Measurements from ENCODE around the gene MORN1. TPM values are rescaled to one million over a fixed set of nuclear protein-coding genes. Genes with fewer than 3 reads are reported as not detected.
A peak's percentile ranks its signal among the peaks of the same experiment; 100 is the strongest.

The MORN1 gene
- total and polyA plus RNA-seq, 12 donors = 1.2 to 7.6 (median 5.2) TPM

- intact Hi-C loops (cut with DNase I) = no loop called here
- Histone ChIP-seq H3K4me3 (no peak overlapping the region), H3K27ac (no peak overlapping the region), H3K27me3 (no peaks in the 10 kb centered on the region), H3K4me1 (no peaks in the 10 kb centered on the region), H3K36me3 (peaks cover 0 to 97% (median 69%) of the 10 kb centered on the region in 9 donors), H3K9me3 (no peaks in the 10 kb centered on the region)
- DNase-seq = peak in 1 of 2 donors; percentile 12
- no peak for ATAC-seq
- 83 to 84% methylated on average over 19 of the region's 19 CpGs for WGBS, 2 donors
- no peak for TF ChIP-seq CTCF (IDR thresholded peaks at IDR 0.05)
Observed at GRCh38 chr1:2403273-2403672, 11.9 kb upstream of the MORN1 start.

GRCh38 chr1:2402420-2402819 lies 11.1 kb upstream of the MORN1 start:
- DNase-seq (peak in 1 of 2 donors; percentile 12), ATAC-seq (no peak)
- Histone ChIP-seq H3K4me3 (no peak overlapping the region), H3K27me3 (no peaks in the 10 kb centered on the region), H3K36me3 (peaks cover 0 to 97% (median 78%) of the 10 kb centered on the region in 9 donors), H3K4me1 (no peaks in the 10 kb centered on the region), H3K9me3 (no peaks in the 10 kb centered on the region), H3K27ac (no peak overlapping the region)
- WGBS, 2 donors = 90 to 93% methylated on average over 23 of the region's 23 CpGs
- intact Hi-C loops (cut with DNase I) = no loop called here
- no peak for TF ChIP-seq CTCF (IDR thresholded peaks at IDR 0.05)

- peak in 1 of 2 donors; percentile 6 for DNase-seq
- peaks cover 0 to 98% (median 81%) of the 10 kb centered on the region in 9 donors for H3K36me3 ChIP-seq
- no peaks in the 10 kb centered on the region for H3K9me3 ChIP-seq
- 88 to 91% methylated on average over 13 to 14 of the region's 14 CpGs for WGBS, 2 donors
- no peak overlapping the region for H3K4me3 ChIP-seq
- ATAC-seq = no peak
- no peaks in the 10 kb centered on the region for H3K27me3 ChIP-seq
- intact Hi-C loops (cut with DNase I) = no loop called here
- H3K27ac ChIP-seq = no peak overlapping the region
- TF ChIP-seq CTCF (IDR thresholded peaks at IDR 0.05) = no peak
- H3K4me1 ChIP-seq = no peaks in the 10 kb centered on the region
Observed at GRCh38 chr1:2400950-2401649, 9.7 kb upstream of the MORN1 start.

- H3K9me3 ChIP-seq = no peaks in the 10 kb centered on the region
- intact Hi-C loops (cut with DNase I) = no loop called here
- 90 to 91% methylated on average over 10 of the region's 10 CpGs for WGBS, 2 donors
- no peaks in the 10 kb centered on the region for H3K4me1 ChIP-seq
- DNase-seq (no peak), ATAC-seq (no peak)
- no peaks in the 10 kb centered on the region for H3K27me3 ChIP-seq
- TF ChIP-seq CTCF (IDR thresholded peaks at IDR 0.05) = no peak
- H3K36me3 ChIP-seq = peaks cover 0 to 98% (median 78%) of the 10 kb centered on the region in 9 donors
- H3K27ac ChIP-seq = no peak overlapping the region
- no peak overlapping the region for H3K4me3 ChIP-seq
Observed at GRCh38 chr1:2400576-2400909, 9.2 kb upstream of the MORN1 start.
